Ovary (tissue), 9 donors: Measurements from ENCODE around the gene MACO1. TPM values are rescaled to one million over a fixed set of nuclear protein-coding genes. Genes with fewer than 3 reads are reported as not detected.
"Not testable (repeated sequence)": the region's sequence is repeated elsewhere in the genome, so short reads cannot be mapped to it uniquely, and the experiment has no call there.

ENCODE experiments used
- DNase-seq, 5 donors: peaks; one replicate each; pipeline ENCODE4 v3.0.0-alpha.2; 2019 to 2020
- H3K27ac ChIP-seq, 2 donors: fragments of 200-600 bp; one replicate each; pipeline versions ENCODE4 v1.5.1 to v1.8.0; 2019 to 2022
- H3K27me3 ChIP-seq: fragments of 200-600 bp; one replicate; pipeline ENCODE4 v1.8.0; 2022
- H3K36me3 ChIP-seq: fragments of 200-600 bp; sonication (generic); one replicate; pipeline ENCODE4 v1.5.1; 2019
- H3K4me1 ChIP-seq: one replicate; pipeline ENCODE4 v1.8.1; 2013; ENCODE audit warnings: mild to moderate bottlenecking, moderate library complexity; ENCODE audit not compliant: insufficient read depth
- H3K4me3 ChIP-seq: fragments of 200-600 bp; sonication (generic); one replicate; pipeline ENCODE4 v1.5.1; 2017
- H3K9me3 ChIP-seq, 2 donors: fragments of 200-600 bp in 1 of 2; sonication (generic) in 1 of 2; one replicate each; pipeline versions ENCODE4 v1.5.1 to v1.8.1; 2013 to 2019; ENCODE audit warnings: mild to moderate bottlenecking in 1 of 2, moderate library complexity in 1 of 2
- CTCF ChIP-seq, 3 donors: fragments of 450-650 bp in 2 of 3; fragments of 200-600 bp in 1 of 3; IDR thresholded peaks; one replicate each; pipeline versions ENCODE4 v1.5.1 to v1.8.0; 2016 to 2022; ENCODE audit warnings: antibody characterized with exemption in 3 of 3, mild to moderate bottlenecking in 1 of 3
- EP300 ChIP-seq: sonication (generic); formaldehyde crosslinking; IDR thresholded peaks from one replicate; pipeline ENCODE4 v1.6.1; 2017; ENCODE audit warnings: antibody characterized with exemption
- POLR2A ChIP-seq: fragments of 450-650 bp; IDR thresholded peaks from one replicate; pipeline ENCODE4 v1.6.1; 2017; ENCODE audit warnings: antibody characterized with exemption, mild to moderate bottlenecking, moderate library complexity
- WGBS, 3 donors: extraction: QIAGEN DNeasy Blood & Tissue Kit in 1 of 3; methylation state at CpG; one replicate each; pipeline versions ENCODE4 v1.1.5 to v1.1.7; 2013 to 2017; 5-methylcytosine and 5-hydroxymethylcytosine counted together
- intact Hi-C, 4 donors: fragments of 100-400 bp; cut with DNase I; formaldehyde crosslinking; loops; one replicate each; pipeline versions ENCODE4 v1.11.0 to v1.15.1; 2022 to 2023
- polyA plus RNA-seq, 2 donors: library from polyadenylated mRNA; stranded (reverse); fragments of 200-250 nt in 1 of 2; fragments of 350-450 nt in 1 of 2; fragmentation: Illumina TruSeq in 1 of 2; extraction: RNeasy Lipid Tissue Mini Kit (QIAGEN cat#74804) in 1 of 2; gene quantifications; one replicate each; pipeline ENCODE4 v1.2.3, GENCODE V29; 2013 to 2014
- total RNA-seq, 7 donors: library from RNA; depleted of rRNA in 2 of 7; stranded (reverse); fragments of >200 nt in 2 of 7; fragmentation: NEBNext Ultra II Directional in 3 of 7; extraction: Animal tissue kit (Norgen Biotek cat#: 25700) in 3 of 7; gene quantifications; one replicate each; pipeline versions ENCODE4 v1.1.0 to v1.2.4, GENCODE V29; 2016 to 2023
- donor health status: DM: no; HTN: no; CAD: no; lungs with moderate emphysema.
- donor health status: DM: no; HTN: no; CAD: no.
- donor health status: Bipolar disorder and iron deficiency.
- donor health status: DM: yes; HTN: yes; CAD: no.
- donor health status: DM: no; HTN: no; CAD: no.
- donor health status: DM: yes; HTN: yes; CAD: no.

Gene MACO1
- total and polyA plus RNA-seq, 9 donors = 14.1 to 30.4 (median 23.4) TPM

GRCh38 chr1:25451908-25452307 is 21.2 kb downstream of the MACO1 start:
- Histone ChIP-seq H3K27me3 (no peaks in the 10 kb centered on the region), H3K4me3 (no peak overlapping the region), H3K9me3 (no peaks in the 10 kb centered on the region), H3K4me1 (no peaks in the 10 kb centered on the region), H3K27ac (no peak overlapping the region), H3K36me3 (no peaks in the 10 kb centered on the region)
- no peak for TF ChIP-seq POLR2A
- WGBS, 3 donors = 84 to 85% (median 85%) methylated on average over 3 of the region's 3 CpGs
- DNase-seq = no peak
- intact Hi-C loops = no loop called here

- Histone ChIP-seq H3K27ac (no peak overlapping the region), H3K36me3 (no peaks in the 10 kb centered on the region), H3K4me1 (no peaks in the 10 kb centered on the region), H3K9me3 (no peaks in the 10 kb centered on the region), H3K4me3 (no peak overlapping the region), H3K27me3 (no peaks in the 10 kb centered on the region)
- 89 to 93% (median 92%) methylated on average over 4 of the region's 4 CpGs for WGBS, 3 donors
- TF ChIP-seq EP300 = no peak
- TF ChIP-seq CTCF (IDR thresholded peaks at IDR 0.05) = no peak
- no peak for TF ChIP-seq POLR2A
- no peak for DNase-seq
- intact Hi-C loops = no loop called here
Observed at GRCh38 chr1:25456502-25456901, 25.8 kb downstream of the MACO1 start.

- no peak for DNase-seq
- Histone ChIP-seq H3K4me1 (peaks cover 6% of the 10 kb centered on the region), H3K9me3 (no peaks in the 10 kb centered on the region), H3K36me3 (no peaks in the 10 kb centered on the region), H3K27ac (no peak overlapping the region), H3K27me3 (no peaks in the 10 kb centered on the region), H3K4me3 (no peak overlapping the region)
- WGBS, 3 donors = 77 to 81% (median 80%) methylated on average over 7 of the region's 7 CpGs
- TF ChIP-seq POLR2A (no peak), CTCF (IDR thresholded peaks at IDR 0.05) (no peak), EP300 (no peak)
- intact Hi-C loops = no loop called here
Observed at GRCh38 chr1:25458541-25459298, 28.0 kb downstream of the MACO1 start.

- TF ChIP-seq CTCF (IDR thresholded peaks at IDR 0.05) = no peak
- TF ChIP-seq POLR2A = no peak
- no peak for TF ChIP-seq EP300
Observed at GRCh38 chr1:25460020-25460419, 29.3 kb downstream of the MACO1 start.

GRCh38 chr1:25460816-25461215 is 30.1 kb downstream of the MACO1 start:
- 71 to 86% (median 71%) methylated on average over 4 of the region's 4 CpGs for WGBS, 3 donors
- H3K27me3 ChIP-seq, H3K4me1 ChIP-seq, H3K4me3 ChIP-seq, H3K36me3 ChIP-seq, DNase-seq, intact Hi-C loops, H3K27ac ChIP-seq, H3K9me3 ChIP-seq: not testable (repeated sequence)

More at GRCh38 chr1:25460020-25460419, 29.3 kb downstream of the MACO1 start:
- Histone ChIP-seq H3K4me3 (no peak overlapping the region), H3K27me3 (no peaks in the 10 kb centered on the region), H3K36me3 (no peaks in the 10 kb centered on the region), H3K27ac (no peak overlapping the region), H3K4me1 (peaks cover 6% of the 10 kb centered on the region), H3K9me3 (no peaks in the 10 kb centered on the region)
- WGBS, 3 donors = 62 to 71% (median 65%) methylated on average over 3 of the region's 3 CpGs
- intact Hi-C loops = no loop called here
- DNase-seq = no peak
